CD4-positive, alpha-beta memory T cell (primary cell): ENCODE results near the gene FBRS. TPM values are rescaled to one million over a fixed set of nuclear protein-coding genes. Genes with fewer than 3 reads are reported as not detected.

Experiments
- CTCF ChIA-PET: fragments of 350-600 bp; sonication (Branson Sonifier 250); formaldehyde crosslinking; loops from one replicate; lab custom pipeline; 2021; ENCODE audit warnings: inconsistent platforms; ENCODE audit not compliant: partially characterized antibody; lab: Charles Lee
- POLR2A ChIA-PET: fragments of 350-600 bp; sonication (Branson Sonifier 250); formaldehyde crosslinking; loops from one replicate; lab custom pipeline; 2021; ENCODE audit not compliant: partially characterized antibody; lab: Charles Lee
- DNase-seq, 5 donors: peaks; one replicate each; pipeline versions ENCODE4 v3.0.0 to v3.0.0-alpha.2; 2020 to 2022; ENCODE audit warnings: mixed read lengths in 1 of 5
- H3K27ac ChIP-seq: one replicate; pipeline ENCODE4 v1.7.0; 2013; ENCODE audit warnings: low read depth, low read length
- H3K27me3 ChIP-seq: 2 replicates; pipeline ENCODE4 v1.7.0; 2013; ENCODE audit warnings: mild to moderate bottlenecking, low read length, moderate library complexity; ENCODE audit not compliant: insufficient read depth
- H3K36me3 ChIP-seq: 2 replicates; pipeline ENCODE4 v1.7.0; 2013; ENCODE audit warnings: mild to moderate bottlenecking, low read length, moderate library complexity; ENCODE audit not compliant: insufficient read depth
- H3K4me1 ChIP-seq: 2 replicates; pipeline ENCODE4 v1.7.0; 2013; ENCODE audit warnings: mild to moderate bottlenecking, low read length, moderate library complexity; ENCODE audit not compliant: insufficient read depth
- H3K4me3 ChIP-seq, 2 donors: one replicate each; pipeline ENCODE4 v1.7.0; 2013; ENCODE audit warnings: low read length in 2 of 2, mild to moderate bottlenecking in 1 of 2
- H3K9me3 ChIP-seq, 2 donors: one replicate each; pipeline ENCODE4 v1.7.0; 2013; ENCODE audit warnings: low read length in 2 of 2, control low read depth in 1 of 2; ENCODE audit not compliant: control insufficient read depth in 1 of 2
- H3K27ac Mint-ChIP-seq, 7 donors: one replicate each; pipeline ENCODE4 v1.8.0; 2020 to 2021; ENCODE audit warnings: mixed read lengths in 7 of 7, mild to moderate bottlenecking in 6 of 7, inconsistent platforms in 3 of 7, moderate library complexity in 3 of 7
- H3K27me3 Mint-ChIP-seq, 2 donors: one replicate each; pipeline ENCODE4 v1.8.0; 2020 to 2021; ENCODE audit warnings: mixed read lengths in 2 of 2
- H3K36me3 Mint-ChIP-seq, 2 donors: one replicate each; pipeline ENCODE4 v1.8.0; 2020 to 2021; ENCODE audit warnings: mixed read lengths in 2 of 2, inconsistent platforms in 1 of 2, mild to moderate bottlenecking in 1 of 2
- H3K4me1 Mint-ChIP-seq, 4 donors: one replicate each; pipeline ENCODE4 v1.8.0; 2020 to 2021; ENCODE audit warnings: mixed read lengths in 4 of 4, mild to moderate bottlenecking in 1 of 4
- H3K4me3 Mint-ChIP-seq, 8 donors: one replicate each; pipeline ENCODE4 v1.8.0; 2020 to 2021; ENCODE audit warnings: mixed read lengths in 8 of 8, mild to moderate bottlenecking in 7 of 8, moderate library complexity in 6 of 8, inconsistent platforms in 3 of 8
- H3K9me3 Mint-ChIP-seq, 8 donors: one replicate each; pipeline ENCODE4 v1.8.0; 2020 to 2021; ENCODE audit warnings: mixed read lengths in 8 of 8, mild to moderate bottlenecking in 5 of 8, inconsistent platforms in 3 of 8, moderate library complexity in 1 of 8
- intact Hi-C: fragments of 100-400 bp; cut with micrococcal nuclease; formaldehyde crosslinking; loops from one replicate; pipeline ENCODE4 v1.15.1; 2023
- polyA plus RNA-seq, 2 donors: library from polyadenylated mRNA; unstranded; fragments of 300-500 nt; fragmentation: Illumina TruSeq; gene quantifications; one replicate each; pipeline ENCODE4 v1.2.3, GENCODE V29; 2021
- total RNA-seq, 2 experiments: library from RNA; stranded (reverse); gene quantifications; one replicate each; pipeline ENCODE4 v1.2.3, GENCODE V29; 2021

The FBRS gene
- total and polyA plus RNA-seq, 4 experiments from 2014 or later = 0.70 to 172 (median 85.9) TPM

DNA sequence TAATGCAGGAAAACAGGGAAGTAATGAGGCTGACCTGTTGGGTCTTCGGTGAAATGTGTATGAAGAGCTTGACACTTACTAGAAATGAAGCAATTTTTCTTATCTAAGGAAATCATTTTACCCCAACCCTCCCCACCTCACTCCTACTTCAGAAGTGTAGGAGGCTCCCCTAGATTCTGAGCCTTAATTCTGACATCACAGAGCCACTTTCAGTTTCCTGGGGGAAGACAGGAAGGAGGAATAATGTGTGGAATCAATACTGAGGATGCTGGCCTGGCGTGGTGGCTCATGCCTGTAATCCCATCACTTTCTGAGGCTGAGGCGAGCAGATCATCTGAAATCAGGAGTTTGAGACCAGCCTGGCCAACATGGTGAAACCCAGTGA is 20.3 kb downstream of the FBRS start:
- CTCF ChIA-PET = no interaction called here

DNA sequence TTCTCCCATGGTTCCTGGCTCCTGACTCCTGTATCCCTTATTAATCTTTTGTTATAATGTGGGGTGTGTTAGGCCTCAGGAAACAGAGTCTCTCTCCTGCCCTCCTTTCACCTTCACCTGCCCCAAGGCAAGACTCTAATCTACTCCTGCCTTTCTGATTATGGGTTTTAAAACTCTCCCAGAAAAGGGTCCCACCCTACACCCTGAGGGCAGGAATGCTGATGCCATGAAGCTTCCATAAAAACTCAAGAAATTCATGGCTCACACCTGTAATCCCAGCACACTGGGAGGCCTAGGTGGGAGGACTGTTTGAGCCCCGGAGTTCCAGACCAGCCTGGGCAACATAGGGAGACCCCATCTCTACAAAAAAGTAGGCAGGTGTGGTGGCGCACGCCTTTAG is 22.1 kb downstream of the FBRS start:
- Mint-ChIP-seq H3K9me3 (peaks cover 0 to 2% (median 0%) of the 10 kb centered on the region in 8 donors), H3K27me3 (no peaks in the 10 kb centered on the region), H3K36me3 (no peaks in the 10 kb centered on the region), H3K4me1 (no peaks in the 10 kb centered on the region), H3K27ac (no peak overlapping the region), H3K4me3 (no peak overlapping the region)
- Histone ChIP-seq H3K4me3 (no peak overlapping the region), H3K9me3 (no peaks in the 10 kb centered on the region), H3K27me3 (no peaks in the 10 kb centered on the region), H3K27ac (no peak overlapping the region), H3K36me3 (no peaks in the 10 kb centered on the region), H3K4me1 (no peaks in the 10 kb centered on the region)
- ChIA-PET CTCF (no interaction called here), POLR2A (no interaction called here)
- intact Hi-C loops = no loop called here
- DNase-seq = no peak

More for the DNA sequence above, 20.3 kb downstream of the FBRS start:
- Histone ChIP-seq H3K27ac (no peak overlapping the region), H3K36me3 (no peaks in the 10 kb centered on the region), H3K27me3 (no peaks in the 10 kb centered on the region), H3K9me3 (no peaks in the 10 kb centered on the region), H3K4me3 (no peak overlapping the region), H3K4me1 (no peaks in the 10 kb centered on the region)
- DNase-seq = no peak
- intact Hi-C loops = no loop called here
- Mint-ChIP-seq H3K4me3 (no peak overlapping the region), H3K36me3 (no peaks in the 10 kb centered on the region), H3K9me3 (peaks cover 0 to 2% (median 0%) of the 10 kb centered on the region in 8 donors), H3K27me3 (no peaks in the 10 kb centered on the region), H3K4me1 (no peaks in the 10 kb centered on the region), H3K27ac (peak overlapping the region in 1 of 7 donors; percentile 68)
- POLR2A ChIA-PET = interaction anchor here (0.9 kb wide), 1 partner anchor 17 kb away, joined by 3 read pairs; no protein-coding TSS in a partner anchor

DNA sequence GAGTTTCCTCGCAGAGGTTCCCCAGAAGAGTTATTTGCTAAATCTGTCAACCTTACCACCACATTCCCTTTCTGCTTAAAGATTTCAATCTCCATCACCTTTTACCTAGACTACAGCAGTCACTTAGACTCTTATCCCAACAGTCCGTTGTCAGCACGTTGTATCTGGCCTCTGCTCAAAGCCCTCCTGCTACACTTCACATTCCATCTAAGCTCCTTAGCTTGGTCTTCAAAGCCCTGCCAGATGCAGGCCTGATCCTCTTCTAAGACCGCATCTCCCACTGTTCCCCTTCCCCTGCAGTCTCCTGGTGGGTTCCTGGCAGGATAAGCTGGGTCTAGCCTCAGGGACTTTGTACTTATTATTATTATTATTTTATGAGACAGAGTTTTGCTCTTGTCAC is 30.5 kb downstream of the FBRS start:
- Histone ChIP-seq H3K9me3 (no peaks in the 10 kb centered on the region), H3K27me3 (no peaks in the 10 kb centered on the region), H3K27ac (no peak overlapping the region), H3K4me3 (no peak overlapping the region), H3K4me1 (peaks cover 3% of the 10 kb centered on the region), H3K36me3 (no peaks in the 10 kb centered on the region)
- Mint-ChIP-seq H3K9me3 (no peaks in the 10 kb centered on the region), H3K27me3 (no peaks in the 10 kb centered on the region), H3K36me3 (no peaks in the 10 kb centered on the region), H3K4me1 (peaks cover 2 to 6% (median 4%) of the 10 kb centered on the region in 4 donors), H3K4me3 (no peak overlapping the region), H3K27ac (no peak overlapping the region)
- ChIA-PET POLR2A (interaction anchor here (0.9 kb wide), 1 partner anchor 30 kb away, joined by 3 read pairs; no protein-coding TSS in a partner anchor), CTCF (interaction anchor here (0.6 kb wide), 1 partner anchor 173 kb away, joined by 4 read pairs; no protein-coding TSS in a partner anchor)
- DNase-seq = no peak
- intact Hi-C loops = no loop called here

DNA sequence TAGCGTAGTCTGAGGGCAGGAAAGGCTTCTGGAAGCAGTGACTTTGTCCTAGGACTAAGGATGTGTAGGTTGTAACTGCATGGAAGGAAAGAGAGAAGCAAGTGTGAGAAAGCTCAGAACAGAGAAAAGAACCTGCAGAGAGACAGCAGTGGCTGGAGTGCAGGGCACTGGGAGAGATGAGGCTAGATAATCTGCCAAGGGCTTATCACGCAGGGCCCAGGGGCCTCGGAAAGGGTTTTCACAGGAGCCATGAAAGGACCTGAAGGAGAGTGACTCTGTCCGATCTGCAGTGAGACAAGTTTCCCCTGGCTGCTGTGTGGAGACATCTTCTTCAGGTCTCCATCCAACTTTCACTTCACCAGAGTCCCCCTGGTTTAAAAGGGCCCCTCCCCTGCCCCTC is 33.7 kb downstream of the FBRS start:
- Histone ChIP-seq H3K4me1 (peaks cover 7% of the 10 kb centered on the region), H3K27me3 (no peaks in the 10 kb centered on the region), H3K9me3 (no peaks in the 10 kb centered on the region), H3K27ac (no peak overlapping the region), H3K4me3 (no peak overlapping the region), H3K36me3 (no peaks in the 10 kb centered on the region)
- POLR2A ChIA-PET = interaction anchor here (1.6 to 9.2 kb wide), 2 partner anchors 32 to 42 kb away, joined by 4 to 154 read pairs; partner anchors contain the start of genes FBRS and PRR14
- Mint-ChIP-seq H3K9me3 (no peaks in the 10 kb centered on the region), H3K36me3 (no peaks in the 10 kb centered on the region), H3K4me1 (peaks cover 6 to 13% (median 10%) of the 10 kb centered on the region in 4 donors), H3K27me3 (no peaks in the 10 kb centered on the region), H3K27ac (peak overlapping the region in 4 of 7 donors; percentile 14 to 74 (median 26)), H3K4me3 (no peak overlapping the region)
- DNase-seq = no peak
- intact Hi-C loops = loop anchor here (5.0 kb wide), 1 partner anchor 165 kb away; the partner anchor contains the start of gene ZNF768
- CTCF ChIA-PET = no interaction called here

DNA sequence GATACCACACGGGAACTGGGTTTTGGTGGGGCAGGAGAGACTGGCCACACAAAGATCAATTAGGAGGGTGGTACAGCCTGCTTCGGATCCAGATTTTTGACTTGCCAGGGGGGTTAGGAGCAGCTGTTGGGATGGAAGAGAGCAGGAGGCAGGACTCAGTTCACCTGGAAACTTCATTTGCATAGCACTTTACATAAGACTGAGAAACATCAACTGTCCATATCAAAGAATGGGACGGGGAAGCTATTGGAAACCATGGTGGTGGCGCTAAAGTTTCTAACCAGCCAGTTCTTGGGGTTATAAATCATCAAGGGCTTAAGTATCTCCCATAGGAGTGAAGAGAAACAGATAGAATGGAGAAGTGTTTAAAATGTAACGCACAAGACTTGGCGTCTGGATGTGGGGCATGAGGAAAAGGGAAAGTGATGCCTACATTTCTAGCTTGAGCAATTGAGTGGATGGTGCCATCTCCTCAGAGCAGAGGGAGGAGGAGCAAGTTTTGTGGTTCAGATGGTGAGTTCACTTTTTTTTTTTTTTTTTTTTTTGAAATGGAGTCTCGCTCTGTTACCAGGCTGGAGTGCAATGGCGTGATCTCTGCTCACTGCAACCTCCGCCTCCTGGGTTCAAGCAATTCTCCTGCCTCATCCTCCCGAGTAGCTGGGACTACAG is 34.3 kb downstream of the FBRS start:
- no peak overlapping the region for H3K4me3 Mint-ChIP-seq
- Histone ChIP-seq H3K4me3 (no peak overlapping the region), H3K27ac (no peak overlapping the region), H3K4me1 (peaks cover 14% of the 10 kb centered on the region), H3K27me3 (no peaks in the 10 kb centered on the region), H3K36me3 (no peaks in the 10 kb centered on the region), H3K9me3 (no peaks in the 10 kb centered on the region)
- CTCF ChIA-PET = interaction anchor here (0.6 to 2.9 kb wide), 7 partner anchors 8 to 636 kb away, joined by 3 to 47 read pairs (median 5); partner anchors contain the start of genes FBRS and ZNF764
- intact Hi-C loops = loop anchor here (5.0 kb wide), 1 partner anchor 165 kb away; the partner anchor contains the start of gene ZNF768
- peaks cover 8 to 19% (median 13%) of the 10 kb centered on the region in 4 donors for H3K4me1 Mint-ChIP-seq
- H3K9me3 Mint-ChIP-seq = no peaks in the 10 kb centered on the region
- POLR2A ChIA-PET = interaction anchor here (1.8 to 9.2 kb wide), 2 partner anchors 33 to 41 kb away, joined by 13 to 154 read pairs; partner anchors contain the start of genes FBRS and PRR14
- DNase-seq = no peak
- H3K36me3 Mint-ChIP-seq = no peaks in the 10 kb centered on the region
- no peaks in the 10 kb centered on the region for H3K27me3 Mint-ChIP-seq
- peak overlapping the region in 5 of 7 donors; percentile 20 to 62 (median 29) for H3K27ac Mint-ChIP-seq

DNA sequence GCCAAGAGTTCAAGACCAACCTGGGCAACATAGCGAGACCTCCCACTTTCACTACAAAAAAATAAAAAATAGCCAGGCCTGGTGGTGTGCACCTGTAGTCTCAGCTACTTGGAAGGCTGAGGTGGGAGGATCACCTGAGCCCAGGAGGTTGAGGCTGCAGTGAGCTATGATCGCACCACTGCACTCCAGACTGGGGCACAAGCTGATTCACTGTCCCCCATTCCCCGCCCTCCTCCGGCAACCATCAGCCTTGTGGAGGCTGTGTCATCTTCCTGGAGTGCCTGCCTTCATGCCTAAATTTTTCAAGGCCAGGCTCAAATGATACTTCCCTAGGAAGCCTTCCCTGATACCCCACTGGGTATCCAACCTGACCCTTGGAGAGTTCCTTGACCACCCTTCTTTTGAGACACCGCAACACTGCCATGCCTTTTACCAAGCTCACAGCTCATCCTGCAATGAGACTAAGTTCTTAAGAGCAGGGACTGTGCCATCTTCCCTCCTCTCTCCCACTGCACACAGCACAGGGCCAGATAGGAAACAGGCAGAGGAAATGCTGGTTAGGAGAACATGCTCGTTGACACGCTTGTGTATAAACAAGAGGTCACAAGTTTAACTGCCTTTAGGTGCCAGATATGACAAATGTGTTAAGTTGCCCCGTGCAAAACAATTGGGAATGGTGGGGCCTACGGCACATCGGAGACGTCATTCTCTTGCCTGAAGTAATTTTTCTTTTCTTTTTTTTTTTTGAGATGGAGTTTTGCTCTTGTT is 36.9 kb downstream of the FBRS start:
- no peak for DNase-seq
- peaks cover 0 to 3% (median 0%) of the 10 kb centered on the region in 8 donors for H3K9me3 Mint-ChIP-seq
- H3K27ac Mint-ChIP-seq = peak overlapping the region in 2 of 7 donors; percentile 17 to 65
- Histone ChIP-seq H3K27ac (no peak overlapping the region), H3K9me3 (no peaks in the 10 kb centered on the region), H3K4me1 (peaks cover 28% of the 10 kb centered on the region), H3K4me3 (no peak overlapping the region), H3K27me3 (no peaks in the 10 kb centered on the region), H3K36me3 (no peaks in the 10 kb centered on the region)
- ChIA-PET CTCF (interaction anchor here (0.7 to 2.9 kb wide), 15 partner anchors 20 to 137 kb away, joined by 3 to 47 read pairs (median 5); partner anchors contain the start of genes FBRS, PRR14 and ZNF764), POLR2A (interaction anchor here (0.8 to 9.2 kb wide), 4 partner anchors 28 to 137 kb away, joined by 3 to 154 read pairs (median 4); partner anchors contain the start of genes FBRS and ZNF764)
- H3K4me1 Mint-ChIP-seq = peaks cover 18 to 36% (median 28%) of the 10 kb centered on the region in 4 donors
- H3K27me3 Mint-ChIP-seq = peaks cover 0 to 3% of the 10 kb centered on the region in 2 donors
- no peak overlapping the region for H3K4me3 Mint-ChIP-seq
- intact Hi-C loops = loop anchor here (1.0 to 5.0 kb wide), 3 partner anchors 37 to 168 kb away; partner anchors contain the start of genes FBRS and ZNF768
- peaks cover 0 to 17% of the 10 kb centered on the region in 2 donors for H3K36me3 Mint-ChIP-seq
